Mesendoderm (in vitro differentiated cells): ENCODE measurements around the gene CD3D.

Experiments
- DNase-seq: peaks from one replicate; pipeline ENCODE4 v3.0.0; 2013
- H2AK5ac ChIP-seq: 2 replicates; pipeline ENCODE4 v1.6.1; 2013; ENCODE audit warnings: low read length, inconsistent platforms
- H2BK120ac ChIP-seq: 2 replicates; pipeline ENCODE4 v1.6.1; 2013; ENCODE audit warnings: low read depth, mild to moderate bottlenecking, low read length, moderate library complexity, mixed read lengths
- H2BK15ac ChIP-seq: replicated peaks from 2 replicates; pipeline ENCODE4 v1.6.1; 2013; ENCODE audit warnings: low read depth, mild to moderate bottlenecking, moderate library complexity
- H2BK5ac ChIP-seq: 2 replicates; pipeline ENCODE4 v1.6.1; 2013; ENCODE audit warnings: low read length, inconsistent platforms
- H3K18ac ChIP-seq: 2 replicates; pipeline ENCODE4 v1.6.1; 2013; ENCODE audit warnings: mild to moderate bottlenecking, low read length, mixed read lengths
- H3K23ac ChIP-seq: one replicate; pipeline ENCODE4 v1.6.1; 2013; ENCODE audit warnings: low read length
- H3K27ac ChIP-seq: 2 replicates; pipeline ENCODE4 v1.5.1; 2013; ENCODE audit warnings: low read depth, mild to moderate bottlenecking, inconsistent platforms, low read length, moderate library complexity
- H3K27me3 ChIP-seq: 2 replicates; pipeline ENCODE4 v1.6.1; 2013; ENCODE audit warnings: low read length, control low read depth, mild to moderate bottlenecking, inconsistent platforms; ENCODE audit not compliant: insufficient read depth, poor library complexity
- H3K36me3 ChIP-seq: 2 replicates; pipeline ENCODE4 v1.6.1; 2013; ENCODE audit warnings: low read length, inconsistent platforms; ENCODE audit not compliant: control insufficient read depth, insufficient read depth
- H3K4ac ChIP-seq: one replicate; pipeline ENCODE4 v1.6.1; 2013; ENCODE audit warnings: low read depth, mild to moderate bottlenecking, low read length, moderate library complexity
- H3K4me1 ChIP-seq: 2 replicates; pipeline ENCODE4 v1.6.1; 2013; ENCODE audit warnings: low read depth, low read length, inconsistent platforms; ENCODE audit not compliant: control insufficient read depth
- H3K4me2 ChIP-seq: 2 replicates; pipeline ENCODE4 v1.6.1; 2013; ENCODE audit warnings: low read length
- H3K4me3 ChIP-seq: 2 replicates; pipeline ENCODE4 v1.5.1; 2013; ENCODE audit warnings: mild to moderate bottlenecking, low read length
- H3K56ac ChIP-seq: one replicate; pipeline ENCODE4 v1.6.1; 2013; ENCODE audit warnings: low read length
- H3K79me1 ChIP-seq: 2 replicates; pipeline ENCODE4 v1.6.1; 2013; ENCODE audit warnings: low read length, inconsistent platforms
- H3K79me2 ChIP-seq: 2 replicates; pipeline ENCODE4 v1.6.1; 2013; ENCODE audit warnings: mild to moderate bottlenecking, low read length; ENCODE audit not compliant: control insufficient read depth, insufficient read depth
- H3K9ac ChIP-seq: 2 replicates; pipeline ENCODE4 v1.6.1; 2013; ENCODE audit warnings: low read length, inconsistent platforms
- H4K5ac ChIP-seq: one replicate; pipeline ENCODE4 v1.6.1; 2013; ENCODE audit warnings: low read length
- H4K8ac ChIP-seq: one replicate; pipeline ENCODE4 v1.6.1; 2013; ENCODE audit warnings: low read depth, mild to moderate bottlenecking, control low read depth, low read length, moderate library complexity
- WGBS: extraction: QIAGEN DNeasy Blood & Tissue Kit; methylation state at CpG from one replicate; pipeline ENCODE4 v1.1.7; 2013; ENCODE audit warnings: low lambda C conversion rate, missing lambda C conversion rate; ENCODE audit not compliant: insufficient coverage; ENCODE audit errors: extremely low coverage; 5-methylcytosine and 5-hydroxymethylcytosine counted together

The CD3D gene

GRCh38 chr11:118343248-118343647, 743 bp upstream of the CD3D start:
- no peak overlapping the region for H3K27ac ChIP-seq
- H3K4ac ChIP-seq: no peak overlapping the region
- H3K56ac ChIP-seq: no peak overlapping the region
- no peaks in the 10 kb centered on the region for H3K4me1 ChIP-seq
- no peaks in the 10 kb centered on the region for H3K36me3 ChIP-seq
- H3K23ac ChIP-seq: no peak overlapping the region
- H2BK5ac ChIP-seq: no peak overlapping the region
- H2BK120ac ChIP-seq: no peak overlapping the region
- no peak overlapping the region for H3K9ac ChIP-seq
- H2AK5ac ChIP-seq: no peak overlapping the region
- DNase-seq: no peak
- no peak overlapping the region for H2BK15ac ChIP-seq
- H3K18ac ChIP-seq: no peak overlapping the region
- no peaks in the 10 kb centered on the region for H3K79me1 ChIP-seq
- H3K4me3 ChIP-seq: no peak overlapping the region
- H4K5ac ChIP-seq: no peak overlapping the region
- H4K8ac ChIP-seq: no peak overlapping the region
- H3K27me3 ChIP-seq: no peaks in the 10 kb centered on the region
- no peak overlapping the region for H3K4me2 ChIP-seq
- no CpG with 5 or more reads among the region's 9 CpGs for WGBS
- H3K79me2 ChIP-seq: no peaks in the 10 kb centered on the region

- Histone ChIP-seq H2BK15ac (no peak overlapping the region), H3K27me3 (no peaks in the 10 kb centered on the region), H2BK5ac (no peak overlapping the region), H3K23ac (no peak overlapping the region), H3K56ac (no peak overlapping the region), H3K4me1 (no peaks in the 10 kb centered on the region), H3K18ac (no peak overlapping the region), H3K4me2 (no peak overlapping the region), H2BK120ac (no peak overlapping the region), H3K79me1 (no peaks in the 10 kb centered on the region), H2AK5ac (no peak overlapping the region), H4K5ac (no peak overlapping the region), H3K79me2 (no peaks in the 10 kb centered on the region), H3K27ac (no peak overlapping the region), H3K36me3 (no peaks in the 10 kb centered on the region), H3K4me3 (no peak overlapping the region), H3K9ac (no peak overlapping the region), H3K4ac (no peak overlapping the region), H4K8ac (no peak overlapping the region)
- DNase-seq: no peak
- no CpG with 5 or more reads among the region's 5 CpGs for WGBS
Observed at GRCh38 chr11:118341815-118342489, 553 bp downstream of the CD3D start.

- H4K5ac ChIP-seq: no peak overlapping the region
- no peaks in the 10 kb centered on the region for H3K79me1 ChIP-seq
- H4K8ac ChIP-seq: no peak overlapping the region
- H2BK5ac ChIP-seq: no peak overlapping the region
- no peak overlapping the region for H2BK15ac ChIP-seq
- WGBS: no CpG with 5 or more reads among the region's 3 CpGs
- H3K4me3 ChIP-seq: no peak overlapping the region
- no peak overlapping the region for H3K23ac ChIP-seq
- no peak overlapping the region for H3K9ac ChIP-seq
- H3K4me1 ChIP-seq: no peaks in the 10 kb centered on the region
- H3K36me3 ChIP-seq: no peaks in the 10 kb centered on the region
- H3K56ac ChIP-seq: no peak overlapping the region
- no peak overlapping the region for H2AK5ac ChIP-seq
- no peak for DNase-seq
- no peak overlapping the region for H3K27ac ChIP-seq
- H3K18ac ChIP-seq: no peak overlapping the region
- no peak overlapping the region for H3K4ac ChIP-seq
- H3K79me2 ChIP-seq: no peaks in the 10 kb centered on the region
- H3K4me2 ChIP-seq: no peak overlapping the region
- no peak overlapping the region for H2BK120ac ChIP-seq
- no peaks in the 10 kb centered on the region for H3K27me3 ChIP-seq
Observed at GRCh38 chr11:118341261-118341660, 1.2 kb downstream of the CD3D start.

GRCh38 chr11:118340449-118340848, 2.1 kb downstream of the CD3D start:
- Histone ChIP-seq H3K36me3 (no peaks in the 10 kb centered on the region), H3K4me3 (no peak overlapping the region), H3K4me2 (no peak overlapping the region), H4K5ac (no peak overlapping the region), H2BK15ac (no peak overlapping the region), H2BK120ac (no peak overlapping the region), H3K27ac (no peak overlapping the region), H2BK5ac (no peak overlapping the region), H3K4me1 (no peaks in the 10 kb centered on the region), H3K56ac (no peak overlapping the region), H4K8ac (no peak overlapping the region), H2AK5ac (no peak overlapping the region), H3K23ac (no peak overlapping the region), H3K4ac (no peak overlapping the region), H3K79me2 (no peaks in the 10 kb centered on the region), H3K79me1 (no peaks in the 10 kb centered on the region), H3K9ac (no peak overlapping the region), H3K27me3 (no peaks in the 10 kb centered on the region), H3K18ac (no peak overlapping the region)
- WGBS: no CpG with 5 or more reads among the region's 3 CpGs
- no peak for DNase-seq

GRCh38 chr11:118339281-118339961, 3.1 kb downstream of the CD3D start:
- Histone ChIP-seq H4K8ac (no peak overlapping the region), H3K4me2 (no peak overlapping the region), H2BK5ac (no peak overlapping the region), H3K23ac (no peak overlapping the region), H3K9ac (no peak overlapping the region), H2BK120ac (no peak overlapping the region), H3K18ac (no peak overlapping the region), H3K27ac (no peak overlapping the region), H3K27me3 (no peaks in the 10 kb centered on the region), H4K5ac (no peak overlapping the region), H3K79me1 (no peaks in the 10 kb centered on the region), H3K4ac (no peak overlapping the region), H3K36me3 (no peaks in the 10 kb centered on the region), H3K56ac (no peak overlapping the region), H3K4me3 (no peak overlapping the region), H2AK5ac (no peak overlapping the region), H3K79me2 (no peaks in the 10 kb centered on the region), H2BK15ac (no peak overlapping the region), H3K4me1 (no peaks in the 10 kb centered on the region)
- DNase-seq: no peak
- WGBS: no CpG with 5 or more reads among the region's 5 CpGs
